Adrenal gland (tissue), 5 donors: ENCODE results near the gene GPR155.

Experiments
- POLR2A ChIP-seq, 2 donors: fragments of 450-650 bp; IDR thresholded peaks; one replicate each; pipeline ENCODE4 v1.6.1; 2017; ENCODE audit warnings: antibody characterized with exemption in 2 of 2, mild to moderate bottlenecking in 2 of 2, moderate library complexity in 1 of 2
- TF ChIP-seq, protein P1 (sequence below), 6 experiments: fragments of 450-650 bp in 4 of 6; fragments of 200-600 bp in 2 of 6; sonication (generic) in 1 of 6; IDR thresholded peaks; 1 replicate in 5 of 6; 2 replicates in 1 of 6; pipeline versions ENCODE4 v1.5.1 to v1.8.0; 2016 to 2021; ENCODE audit warnings: antibody characterized with exemption in 6 of 6, mild to moderate bottlenecking in 2 of 6, moderate library complexity in 1 of 6
- donor health status: DM: no; HTN: no; CAD: no.

DNA sequence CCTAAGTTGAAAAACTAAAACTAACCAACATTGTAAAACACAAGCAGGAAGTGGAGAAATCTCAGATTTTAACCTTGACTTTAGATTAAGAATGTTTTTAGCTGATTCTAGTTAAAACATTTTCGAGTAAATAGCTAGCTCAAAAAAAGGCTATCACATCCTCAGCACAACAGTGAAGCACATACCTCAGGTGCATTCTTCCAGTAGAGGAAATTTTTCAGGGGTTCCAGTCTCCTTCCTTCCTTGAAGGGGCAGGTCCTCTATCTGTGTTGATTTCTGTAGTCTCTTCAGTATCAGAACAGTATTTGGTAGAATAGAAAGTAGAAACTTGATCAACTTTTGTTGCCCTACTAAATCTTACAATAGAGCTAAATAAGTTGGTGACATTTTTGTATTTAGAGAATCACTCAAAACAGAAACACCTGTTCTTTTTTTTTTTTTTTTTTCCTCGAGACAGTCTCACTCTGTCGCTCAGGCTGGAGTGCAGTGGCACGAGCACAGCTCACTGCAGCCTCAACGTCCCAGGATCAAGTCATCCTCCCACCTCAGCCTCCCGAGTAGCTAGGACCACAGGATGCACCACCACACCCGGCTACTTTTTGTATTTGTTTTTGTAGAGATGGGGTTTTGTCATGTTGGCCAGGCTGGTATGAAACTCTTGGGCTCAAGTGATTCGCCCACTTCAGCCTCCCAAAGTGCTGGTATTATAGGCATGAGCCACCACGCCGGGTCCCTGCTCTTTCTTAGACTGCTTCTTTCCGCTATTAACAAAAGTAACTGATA is 6.9 kb upstream of the GPR155 start:
- TF ChIP-seq, protein P1, sequence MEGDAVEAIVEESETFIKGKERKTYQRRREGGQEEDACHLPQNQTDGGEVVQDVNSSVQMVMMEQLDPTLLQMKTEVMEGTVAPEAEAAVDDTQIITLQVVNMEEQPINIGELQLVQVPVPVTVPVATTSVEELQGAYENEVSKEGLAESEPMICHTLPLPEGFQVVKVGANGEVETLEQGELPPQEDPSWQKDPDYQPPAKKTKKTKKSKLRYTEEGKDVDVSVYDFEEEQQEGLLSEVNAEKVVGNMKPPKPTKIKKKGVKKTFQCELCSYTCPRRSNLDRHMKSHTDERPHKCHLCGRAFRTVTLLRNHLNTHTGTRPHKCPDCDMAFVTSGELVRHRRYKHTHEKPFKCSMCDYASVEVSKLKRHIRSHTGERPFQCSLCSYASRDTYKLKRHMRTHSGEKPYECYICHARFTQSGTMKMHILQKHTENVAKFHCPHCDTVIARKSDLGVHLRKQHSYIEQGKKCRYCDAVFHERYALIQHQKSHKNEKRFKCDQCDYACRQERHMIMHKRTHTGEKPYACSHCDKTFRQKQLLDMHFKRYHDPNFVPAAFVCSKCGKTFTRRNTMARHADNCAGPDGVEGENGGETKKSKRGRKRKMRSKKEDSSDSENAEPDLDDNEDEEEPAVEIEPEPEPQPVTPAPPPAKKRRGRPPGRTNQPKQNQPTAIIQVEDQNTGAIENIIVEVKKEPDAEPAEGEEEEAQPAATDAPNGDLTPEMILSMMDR (IDR thresholded peaks at IDR 0.05), result no peak
- no peak for TF ChIP-seq POLR2A (IDR thresholded peaks at IDR 0.05)
